PC-3 (cell line): ENCODE results near the gene ATG13. TPM values are rescaled to one million over a fixed set of nuclear protein-coding genes. Genes with fewer than 3 reads are reported as not detected.

Experiments used
- ATAC-seq: fragments of 200-7000 bp; cut with Tn5 transposase; 2 replicates; pipeline ENCODE4 v1.9.1; 2020; ENCODE audit warnings: mild to moderate bottlenecking, moderate library complexity
- BruUV-seq: library from RNA; stranded (reverse); fragments of 400-500 nt; replicated peaks from 2 replicates; lab custom pipeline; 2021; lab: Mats Ljungman, UMichigan
- CTCF ChIA-PET: fragments of 300-600 bp; sonication (Branson Sonifier 250); formaldehyde crosslinking; loops from one replicate; lab custom pipeline; 2022; ENCODE audit warnings: antibody characterized with exemption; lab: Charles Lee
- POLR2A ChIA-PET: fragments of 300-600 bp; sonication (Branson Sonifier 250); formaldehyde crosslinking; loops from one replicate; lab custom pipeline; 2022; ENCODE audit warnings: antibody characterized with exemption; ENCODE audit not compliant: unreplicated experiment; lab: Charles Lee
- DNase-seq: peaks from one replicate; pipeline ENCODE4 v3.0.0-alpha.2; 2015
- H2AFZ ChIP-seq: fragments of 300-600 bp; sonication (generic); 2 replicates; pipeline ENCODE4 v1.6.0; 2016; ENCODE audit warnings: antibody characterized with exemption, low read length
- H3F3A ChIP-seq: fragments of 300-600 bp; sonication (generic); one replicate; pipeline ENCODE4 v1.6.0; 2017; ENCODE audit warnings: antibody characterized with exemption, low read length, control low read depth, mild to moderate bottlenecking; ENCODE audit not compliant: unreplicated experiment
- H3K27ac ChIP-seq: fragments of 300-600 bp; sonication (generic); 2 replicates; pipeline ENCODE4 v1.5.1; 2016; ENCODE audit warnings: mild to moderate bottlenecking, low read length
- H3K27me3 ChIP-seq: fragments of 300-600 bp; sonication (generic); 2 replicates; pipeline ENCODE4 v1.6.1; 2016; ENCODE audit warnings: low read length, mixed read lengths
- H3K36me3 ChIP-seq: fragments of 300-600 bp; sonication (generic); 2 replicates; pipeline ENCODE4 v1.6.1; 2016; ENCODE audit warnings: low read depth, mixed run types, low read length, mixed read lengths
- H3K4me1 ChIP-seq: fragments of 300-600 bp; sonication (generic); 2 replicates; pipeline ENCODE4 v1.5.1; 2016; ENCODE audit warnings: low read length; ENCODE audit not compliant: insufficient read depth
- H3K4me2 ChIP-seq: fragments of 300-600 bp; sonication (generic); 2 replicates; pipeline ENCODE4 v1.6.0; 2016; ENCODE audit warnings: low read length
- H3K4me3 ChIP-seq: fragments of 300-600 bp; sonication (generic); 2 replicates; pipeline ENCODE4 v1.5.1; 2016; ENCODE audit warnings: mild to moderate bottlenecking, low read length, mixed read lengths
- H3K79me2 ChIP-seq: fragments of 300-600 bp; sonication (generic); 2 replicates; pipeline ENCODE4 v1.6.1; 2017; ENCODE audit warnings: low read length, mixed read lengths
- H3K9ac ChIP-seq: fragments of 300-600 bp; sonication (generic); 2 replicates; pipeline ENCODE4 v1.6.0; 2016; ENCODE audit warnings: mild to moderate bottlenecking, low read length
- H3K9me2 ChIP-seq: fragments of 300-600 bp; sonication (generic); replicated peaks from 2 replicates; pipeline ENCODE4 v1.6.1; 2016; ENCODE audit warnings: mixed run types, low read length, mixed read lengths
- H3K9me3 ChIP-seq: fragments of 300-600 bp; sonication (generic); 2 replicates; pipeline ENCODE4 v1.6.1; 2016; ENCODE audit warnings: low read length, mixed read lengths
- H4K20me1 ChIP-seq: fragments of 300-600 bp; sonication (generic); 2 replicates; pipeline ENCODE4 v1.6.1; 2016; ENCODE audit warnings: low read length, mixed read lengths
- CTCF ChIP-seq: fragments of 300-600 bp; sonication (generic); conservative IDR thresholded peaks from 2 replicates; pipeline ENCODE4 v1.5.1; 2017; ENCODE audit warnings: antibody characterized with exemption, low read depth, mild to moderate bottlenecking, low read length
- EZH2 ChIP-seq: fragments of 300-600 bp; sonication (generic); IDR thresholded peaks from one replicate; pipeline ENCODE4 v1.6.1; 2017; ENCODE audit warnings: antibody characterized with exemption, mild to moderate bottlenecking, low read length; ENCODE audit not compliant: unreplicated experiment
- EZH2phosphoT487 ChIP-seq: fragments of 300-600 bp; sonication (generic); IDR thresholded peaks from 2 replicates; pipeline ENCODE4 v1.6.1; 2018; ENCODE audit warnings: mild to moderate bottlenecking, antibody characterized with exemption, low read length, borderline replicate concordance
- intact Hi-C: fragments of 100-400 bp; cut with micrococcal nuclease; formaldehyde crosslinking; loops from 2 replicates; pipeline ENCODE4 v1.9.0; 2023
- total RNA-seq: library from RNA; depleted of rRNA; stranded (reverse); fragments of >200 nt; gene quantifications from 2 replicates; pipeline ENCODE4 v1.2.3, GENCODE V29; 2014

The ATG13 gene
- total RNA-seq, 1 experiment from 2014 or later: 95.0 TPM

GRCh38 chr11:46675949-46676348 lies 58.6 kb downstream of the ATG13 start:
- H3F3A ChIP-seq: no peaks in the 10 kb centered on the region
- peaks cover 13% of the 10 kb centered on the region for H3K4me1 ChIP-seq
- BruUV-seq: no TSS peak
- TF ChIP-seq EZH2 (no peak), CTCF (no peak), EZH2phosphoT487 (no peak)
- no peaks in the 10 kb centered on the region for H3K9me3 ChIP-seq
- ChIA-PET CTCF (no interaction called here), POLR2A (no interaction called here)
- peaks cover 6% of the 10 kb centered on the region; the same call in 1 of the 2 replicates for H3K36me3 ChIP-seq
- no peaks in the 10 kb centered on the region for H3K9me2 ChIP-seq
- H3K27me3 ChIP-seq: no peaks in the 10 kb centered on the region
- no peaks in the 10 kb centered on the region for H4K20me1 ChIP-seq
- H3K79me2 ChIP-seq: no peaks in the 10 kb centered on the region
- 0 out of 2 replicates have a peak overlapping the region, but pooled peaks have one; percentile 13 for H3K4me2 ChIP-seq
- DNase-seq (no peak), ATAC-seq (no peak)
- no peak overlapping the region for H2AFZ ChIP-seq
- no peak overlapping the region for H3K4me3 ChIP-seq
- H3K27ac ChIP-seq: peak overlapping the region; percentile 38
- H3K9ac ChIP-seq: no peak overlapping the region
- intact Hi-C loops: loop anchor here (5.0 to 10.0 kb wide), 2 partner anchors 79 to 131 kb away; no protein-coding TSS in a partner anchor

DNA sequence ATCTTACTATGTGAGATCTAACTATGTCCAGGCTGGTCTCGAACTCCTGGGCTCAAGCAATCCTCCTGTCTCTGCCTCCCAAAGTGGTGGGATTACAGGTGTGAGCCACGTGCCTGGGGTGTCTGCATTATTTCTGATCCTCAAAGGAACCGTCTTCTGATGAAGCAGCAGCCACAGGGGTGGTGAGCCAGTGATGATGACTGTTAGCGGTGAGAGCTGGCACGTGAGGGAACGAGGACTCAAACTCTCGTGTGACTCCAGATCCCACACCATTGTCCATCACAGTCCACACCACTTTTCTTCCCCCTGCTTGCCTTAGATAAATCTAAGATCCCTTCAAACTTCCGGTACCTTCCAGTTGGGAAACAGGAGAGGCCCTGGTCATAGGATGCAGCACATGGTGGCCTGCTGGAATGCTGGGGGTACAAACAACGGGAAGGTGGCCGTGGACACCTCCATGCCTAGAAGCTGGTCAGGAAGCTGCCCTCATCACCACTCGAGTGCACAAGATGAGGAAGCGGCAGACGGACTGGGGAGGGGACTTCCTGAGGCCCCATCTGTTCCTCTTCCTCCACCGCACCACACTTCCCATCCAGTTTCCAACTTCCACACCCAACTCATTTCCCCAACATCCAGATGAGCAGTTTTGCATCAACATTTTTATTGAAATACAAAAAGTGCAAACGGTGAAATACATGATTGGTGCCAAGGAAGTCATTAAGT lies 59.2 kb downstream of the ATG13 start:
- Histone ChIP-seq H3K27ac (no peak overlapping the region), H3K4me1 (peaks cover 13% of the 10 kb centered on the region), H3K9me3 (no peaks in the 10 kb centered on the region), H3K4me2 (no peak overlapping the region), H4K20me1 (no peaks in the 10 kb centered on the region), H3F3A (no peaks in the 10 kb centered on the region), H3K27me3 (no peaks in the 10 kb centered on the region), H3K4me3 (no peak overlapping the region), H3K9me2 (no peaks in the 10 kb centered on the region), H3K9ac (no peak overlapping the region), H3K79me2 (no peaks in the 10 kb centered on the region), H3K36me3 (peaks cover 3% of the 10 kb centered on the region; the same call in 1 of the 2 replicates), H2AFZ (no peak overlapping the region)
- ChIA-PET POLR2A (no interaction called here), CTCF (no interaction called here)
- intact Hi-C loops: loop anchor here (5.0 to 10.0 kb wide), 2 partner anchors 78 to 131 kb away; no protein-coding TSS in a partner anchor
- ATAC-seq (no peak), DNase-seq (no peak)
- no TSS peak for BruUV-seq
- no peak for TF ChIP-seq CTCF
- no peak for TF ChIP-seq EZH2
- TF ChIP-seq EZH2phosphoT487: no peak

DNA sequence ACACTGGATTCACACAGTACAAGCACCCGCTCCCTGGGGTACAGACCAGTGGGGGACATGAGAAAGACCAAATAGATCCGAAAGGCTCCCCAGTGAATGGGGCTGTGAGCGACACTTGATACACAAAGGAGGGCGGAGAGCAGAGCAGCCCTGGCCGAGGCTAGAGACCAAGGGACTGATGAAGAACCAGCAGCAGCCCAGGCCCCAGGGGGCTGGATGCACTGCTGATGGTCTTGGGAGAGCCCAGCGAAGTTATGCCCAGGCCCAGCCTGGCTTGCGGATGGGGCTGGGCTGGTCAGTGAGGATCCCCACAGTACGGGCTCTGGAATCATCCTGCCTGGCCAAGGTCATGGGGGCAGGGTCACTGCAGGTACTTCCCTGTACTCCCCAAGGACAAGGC lies 59.8 kb downstream of the ATG13 start:
- BruUV-seq: TSS peak; percentile 32
- CTCF ChIA-PET: no interaction called here

More for the DNA sequence above, 59.8 kb downstream of the ATG13 start:
- Histone ChIP-seq H3K9me2 (no peaks in the 10 kb centered on the region), H3K9me3 (no peaks in the 10 kb centered on the region), H3K4me2 (no peak overlapping the region), H4K20me1 (no peaks in the 10 kb centered on the region), H3K27ac (no peak overlapping the region), H3K79me2 (no peaks in the 10 kb centered on the region), H3K27me3 (no peaks in the 10 kb centered on the region), H3K4me1 (peaks cover 13% of the 10 kb centered on the region), H3K36me3 (peaks cover 3% of the 10 kb centered on the region; the same call in 1 of the 2 replicates), H3K4me3 (no peak overlapping the region), H2AFZ (no peak overlapping the region), H3F3A (no peaks in the 10 kb centered on the region), H3K9ac (no peak overlapping the region)
- ATAC-seq (no peak), DNase-seq (no peak)
- TF ChIP-seq EZH2 (no peak), EZH2phosphoT487 (no peak), CTCF (no peak)
- POLR2A ChIA-PET: no interaction called here
- intact Hi-C loops: loop anchor here (5.0 to 10.0 kb wide), 2 partner anchors 78 to 130 kb away; no protein-coding TSS in a partner anchor
